Activated CD8-positive, alpha-beta memory T cell treated with anti-CD3 and anti-CD28 coated beads for 36 hours (primary cell): ENCODE results near the gene PREB. TPM values are rescaled to one million over a fixed set of nuclear protein-coding genes. Genes with fewer than 3 reads are reported as not detected.
"Not testable (repeated sequence)": the region's sequence is repeated elsewhere in the genome, so short reads cannot be mapped to it uniquely, and the experiment has no call there.

Experiments used
- CTCF ChIA-PET: fragments of 350-600 bp; sonication (Branson Sonifier 250); formaldehyde crosslinking; loops from one replicate; lab custom pipeline; 2021; ENCODE audit warnings: antibody characterized with exemption; lab: Charles Lee
- POLR2A ChIA-PET: fragments of 350-600 bp; sonication (Branson Sonifier 250); formaldehyde crosslinking; loops from one replicate; lab custom pipeline; 2021; ENCODE audit warnings: antibody characterized with exemption; lab: Charles Lee
- total RNA-seq, 2 experiments: library from RNA; stranded (reverse); gene quantifications; one replicate each; pipeline ENCODE4 v1.2.3, GENCODE V29; 2021

Gene PREB
- total RNA-seq, 2 experiments from 2014 or later = 72.0 to 77.0 TPM

- POLR2A ChIA-PET = not testable (repeated sequence)
- CTCF ChIA-PET = interaction anchor here (0.8 kb wide), 1 partner anchor 11 kb away, joined by 3 read pairs; no protein-coding TSS in a partner anchor
Measured at GRCh38 chr2:27111392-27112078, 22.9 kb downstream of the PREB start.

- POLR2A ChIA-PET = not testable (repeated sequence)
- CTCF ChIA-PET = interaction anchor here (0.8 kb wide), 1 partner anchor 12 kb away, joined by 3 read pairs; no protein-coding TSS in a partner anchor
Measured at GRCh38 chr2:27110603-27111352, 23.7 kb downstream of the PREB start.

GRCh38 chr2:27109083-27109482 is 25.4 kb downstream of the PREB start:
- ChIA-PET CTCF (interaction anchor here (0.7 kb wide), 1 partner anchor 171 kb away, joined by 3 read pairs; no protein-coding TSS in a partner anchor), POLR2A (interaction anchor here (0.7 kb wide), 1 partner anchor 62 kb away, joined by 4 read pairs; no protein-coding TSS in a partner anchor)

GRCh38 chr2:27108221-27108620 is 26.2 kb downstream of the PREB start:
- ChIA-PET CTCF (interaction anchor here (0.7 kb wide), 1 partner anchor 125 kb away, joined by 3 read pairs; no protein-coding TSS in a partner anchor), POLR2A (interaction anchor here (0.7 kb wide), 1 partner anchor 63 kb away, joined by 4 read pairs; no protein-coding TSS in a partner anchor)

- POLR2A ChIA-PET = no interaction called here
- CTCF ChIA-PET = interaction anchor here (1.0 to 1.5 kb wide), 2 partner anchors 10 to 150 kb away, joined by 3 to 4 read pairs; no protein-coding TSS in a partner anchor
Measured at GRCh38 chr2:27105981-27106380, 28.5 kb downstream of the PREB start.

- ChIA-PET CTCF (interaction anchor here (0.9 to 1.2 kb wide), 3 partner anchors 64 to 201 kb away, joined by 3 to 5 read pairs (median 3); no protein-coding TSS in a partner anchor), POLR2A (no interaction called here)
Measured at GRCh38 chr2:27102329-27102728, 32.1 kb downstream of the PREB start.

DNA sequence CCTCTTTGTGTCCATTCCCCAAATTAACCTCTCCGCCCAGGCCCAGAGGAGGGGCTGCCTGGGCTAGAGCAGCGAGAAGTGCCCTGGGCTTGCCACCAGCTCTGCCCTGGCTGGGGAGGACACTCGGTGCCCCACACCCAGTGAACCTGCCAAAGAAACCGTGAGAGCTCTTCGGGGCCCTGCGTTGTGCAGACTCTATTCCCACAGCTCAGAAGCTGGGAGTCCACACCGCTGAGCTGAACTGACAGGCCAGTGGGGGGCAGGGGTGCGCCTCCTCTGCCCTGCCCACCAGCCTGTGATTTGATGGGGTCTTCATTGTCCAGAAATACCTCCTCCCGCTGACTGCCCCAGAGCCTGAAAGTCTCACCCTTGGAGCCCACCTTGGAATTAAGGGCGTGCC is 34.4 kb downstream of the PREB start:
- CTCF ChIA-PET = interaction anchor here (2.1 to 2.4 kb wide), 2 partner anchors 180 to 183 kb away, joined by 6 to 13 read pairs; partner anchors contain the start of gene TRIM54
- POLR2A ChIA-PET = no interaction called here

- POLR2A ChIA-PET = no interaction called here
- CTCF ChIA-PET = interaction anchor here (2.1 to 2.4 kb wide), 3 partner anchors 166 to 184 kb away, joined by 4 to 13 read pairs (median 6); partner anchors contain the start of gene TRIM54
Measured at GRCh38 chr2:27099334-27099955, 35.0 kb downstream of the PREB start.

DNA sequence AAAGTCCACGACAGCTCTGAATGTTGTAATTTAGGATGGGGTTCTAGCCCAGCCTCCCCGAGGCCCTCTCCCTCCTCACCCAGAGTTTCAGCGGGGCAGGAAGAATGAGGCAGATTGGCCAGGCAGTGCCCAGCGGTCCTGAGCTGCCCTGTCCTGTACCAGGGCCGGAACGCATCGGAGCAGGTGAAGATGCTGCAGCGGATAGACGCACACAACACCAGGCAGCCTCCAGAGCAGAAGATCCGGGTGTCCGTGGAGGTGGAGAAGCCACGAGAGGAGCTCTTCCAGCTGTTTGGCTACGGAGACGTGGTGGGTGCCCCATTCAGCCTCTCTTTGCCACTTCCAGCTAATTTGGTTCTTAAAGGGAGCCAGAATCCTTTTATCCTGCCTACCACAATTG is 37.1 kb downstream of the PREB start:
- CTCF ChIA-PET = interaction anchor here (1.2 to 2.1 kb wide), 6 partner anchors 9 to 182 kb away, joined by 3 to 6 read pairs (median 4); no protein-coding TSS in a partner anchor

DNA sequence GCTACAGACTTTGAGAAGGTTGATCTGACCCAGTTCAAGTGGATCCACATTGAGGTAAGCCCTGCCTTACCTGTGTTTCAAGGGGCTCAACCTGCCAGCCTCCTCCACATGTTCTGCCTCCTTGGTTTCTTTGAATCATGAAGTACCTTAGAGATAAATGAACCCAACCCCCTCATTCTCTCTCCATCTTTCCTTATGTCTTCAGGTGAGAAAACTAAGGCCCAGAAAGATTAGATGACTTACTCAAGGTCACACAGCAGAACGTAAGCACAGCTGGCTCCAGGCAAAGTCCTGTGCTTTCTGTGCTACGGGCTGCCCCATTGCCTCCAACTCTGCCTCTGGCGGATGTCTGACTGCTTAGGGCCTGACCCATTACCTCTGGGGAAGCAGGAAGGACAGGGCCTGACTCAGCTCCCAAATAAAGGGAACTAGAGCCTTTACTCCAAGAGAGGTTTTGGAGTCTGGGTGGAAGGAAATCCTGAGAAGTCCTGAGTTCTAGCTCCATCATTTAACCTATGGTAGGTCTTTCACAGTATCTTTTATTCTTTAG is 37.6 kb downstream of the PREB start:
- CTCF ChIA-PET = interaction anchor here (0.7 to 1.8 kb wide), 5 partner anchors 8 to 183 kb away, joined by 3 to 6 read pairs (median 4); no protein-coding TSS in a partner anchor
- POLR2A ChIA-PET = interaction anchor here (0.5 kb wide), 1 partner anchor 63 kb away, joined by 3 read pairs; no protein-coding TSS in a partner anchor

More for the DNA sequence above, 37.1 kb downstream of the PREB start:
- POLR2A ChIA-PET = interaction anchor here (0.5 kb wide), 1 partner anchor 62 kb away, joined by 3 read pairs; no protein-coding TSS in a partner anchor

DNA sequence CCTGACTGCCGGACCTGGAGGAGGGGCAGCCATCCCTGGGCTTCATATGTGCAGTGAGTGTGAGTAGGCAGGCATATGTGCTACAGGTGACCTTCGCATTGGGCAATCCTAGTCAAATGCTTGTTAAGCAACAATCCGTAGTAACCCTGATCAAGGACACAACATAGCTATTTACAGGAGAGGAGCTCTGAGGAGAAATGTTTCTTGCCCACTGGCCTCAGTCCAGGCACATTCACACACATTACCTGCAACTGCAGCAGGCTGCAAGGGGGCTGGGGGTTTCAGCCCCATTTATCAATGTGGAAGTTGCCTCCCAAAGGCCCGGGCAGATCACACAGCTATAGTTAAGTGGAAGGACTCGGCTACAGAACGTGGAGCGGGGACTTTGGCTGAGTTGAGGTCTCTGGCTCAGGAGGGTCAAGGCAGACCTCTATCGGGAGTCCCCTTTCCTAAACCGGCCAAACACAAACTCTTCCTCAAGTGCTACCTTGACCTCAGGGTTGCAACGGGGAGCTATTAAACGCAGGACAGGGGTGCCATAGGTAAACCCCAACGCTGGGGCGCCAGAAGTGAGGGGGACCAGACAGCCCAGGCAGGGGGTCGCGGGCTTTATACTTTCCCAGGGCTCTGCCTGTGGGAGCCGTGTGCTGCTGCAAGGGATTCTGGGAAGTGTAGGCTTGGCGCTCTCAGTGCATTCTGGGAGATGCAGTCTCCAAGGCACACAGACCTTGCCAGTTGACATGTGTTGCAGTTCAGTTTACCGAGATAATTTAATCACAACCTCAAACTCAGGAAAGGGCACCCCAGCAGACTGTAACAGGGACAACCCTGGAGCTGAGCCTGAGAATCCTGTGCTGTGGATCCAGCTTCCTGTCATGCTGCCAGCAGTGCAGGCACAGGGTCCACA is 38.4 kb downstream of the PREB start:
- POLR2A ChIA-PET = interaction anchor here (1.1 kb wide), 1 partner anchor 9 kb away, joined by 3 read pairs; the partner anchor contains the start of gene KHK
- CTCF ChIA-PET = interaction anchor here (0.7 to 1.5 kb wide), 4 partner anchors 10 to 184 kb away, joined by 3 to 4 read pairs (median 3); no protein-coding TSS in a partner anchor

GRCh38 chr2:27095427-27095744 is 39.0 kb downstream of the PREB start:
- POLR2A ChIA-PET = interaction anchor here (1.1 kb wide), 1 partner anchor 9 kb away, joined by 3 read pairs; the partner anchor contains the start of gene KHK
- CTCF ChIA-PET = interaction anchor here (1.5 kb wide), 1 partner anchor 11 kb away, joined by 4 read pairs; no protein-coding TSS in a partner anchor

DNA sequence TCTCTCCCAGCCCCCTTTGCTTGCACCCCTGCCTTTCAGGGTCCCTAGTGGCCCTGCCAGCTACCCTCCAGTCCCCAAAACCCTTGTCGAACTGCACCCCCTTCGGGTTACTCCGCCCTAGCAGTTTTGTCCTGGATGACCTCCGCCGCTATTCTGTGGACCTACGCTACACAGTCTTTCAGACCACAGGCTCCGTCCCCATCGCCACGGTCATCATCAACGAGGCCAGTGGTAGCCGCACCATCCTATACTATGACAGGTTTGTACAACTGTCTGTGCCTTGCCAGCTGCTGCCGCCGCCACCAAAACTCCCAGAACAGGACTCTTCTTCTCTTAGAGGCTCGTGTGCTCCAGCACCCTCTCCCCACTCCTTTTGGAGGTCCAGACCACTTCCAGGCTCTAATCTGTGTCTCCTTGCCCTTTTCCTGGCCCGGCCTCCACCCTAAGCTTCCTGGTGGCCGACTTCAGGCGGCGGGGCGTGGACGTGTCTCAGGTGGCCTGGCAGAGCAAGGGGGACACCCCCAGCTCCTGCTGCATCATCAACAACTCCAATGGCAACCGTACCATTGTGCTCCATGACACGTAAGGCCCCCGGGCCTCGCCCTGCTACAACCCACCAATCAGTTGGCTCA is 40.0 kb downstream of the PREB start:
- POLR2A ChIA-PET = interaction anchor here (0.5 kb wide), 1 partner anchor 1037 kb away, joined by 3 read pairs; no protein-coding TSS in a partner anchor
- CTCF ChIA-PET = interaction anchor here (0.7 to 1.7 kb wide), 2 partner anchors 133 to 135 kb away, joined by 3 to 5 read pairs; no protein-coding TSS in a partner anchor

GRCh38 chr2:27093430-27094352 is 40.7 kb downstream of the PREB start:
- POLR2A ChIA-PET = no interaction called here

DNA sequence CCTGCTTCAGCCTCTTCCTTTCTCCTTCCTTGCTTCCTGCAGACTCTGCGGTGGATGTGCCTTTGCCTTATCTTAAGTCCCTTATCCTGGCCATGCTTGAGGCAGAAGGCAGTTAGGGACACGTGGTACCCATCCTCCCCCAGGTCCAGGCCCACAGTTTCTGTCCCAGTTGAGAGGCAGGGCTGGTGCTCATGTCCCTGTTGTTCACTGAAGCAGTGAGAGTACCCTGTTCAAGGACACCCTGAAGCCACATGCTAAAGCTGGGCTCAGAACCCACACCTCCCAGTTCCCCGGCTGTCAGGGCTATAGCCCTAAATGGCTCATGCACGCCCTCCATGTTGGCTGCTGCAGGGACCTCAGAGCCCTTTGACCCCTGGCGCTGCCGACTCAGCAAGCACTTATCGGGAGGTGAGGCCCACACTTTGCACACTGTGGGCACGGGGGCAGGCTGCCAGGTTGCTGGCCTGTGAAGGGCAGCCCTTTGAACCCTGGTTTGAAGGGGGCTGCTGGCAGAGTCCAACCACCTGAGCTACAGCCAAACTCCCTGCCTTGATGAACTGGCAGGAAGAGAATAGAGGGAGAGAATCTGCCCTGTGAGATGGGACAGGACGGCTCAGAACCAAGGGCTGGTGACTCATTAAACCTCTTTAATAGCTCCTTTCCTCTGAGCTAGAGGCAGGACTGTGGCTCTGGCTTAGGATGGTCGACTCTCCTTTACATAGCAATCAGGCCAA is 41.6 kb downstream of the PREB start:
- ChIA-PET CTCF (interaction anchor here (1.7 kb wide), 1 partner anchor 131 kb away, joined by 5 read pairs; no protein-coding TSS in a partner anchor), POLR2A (no interaction called here)

More at GRCh38 chr2:27093430-27094352, 40.7 kb downstream of the PREB start:
- CTCF ChIA-PET = interaction anchor here (0.7 to 1.7 kb wide), 2 partner anchors 132 to 134 kb away, joined by 3 to 5 read pairs; no protein-coding TSS in a partner anchor
